Endothelial cell of umbilical vein (primary cell): ENCODE measurements around the gene RNF4. TPM values are rescaled to one million over a fixed set of nuclear protein-coding genes. Genes with fewer than 3 reads are reported as not detected.
A peak's percentile ranks its signal among the peaks of the same experiment; 100 is the strongest.

ENCODE experiments used
- BruUV-seq: library from RNA; stranded (reverse); fragments of 400-500 nt; replicated peaks from 2 replicates; lab custom pipeline; 2021; lab: Mats Ljungman, UMichigan
- CTCF ChIA-PET: fragments of 300-600, 350-600 bp; sonication (Branson Sonifier 250); formaldehyde crosslinking; loops from one replicate; lab custom pipeline; 2021; ENCODE audit warnings: antibody characterized with exemption, inconsistent platforms; lab: Charles Lee
- POLR2A ChIA-PET: fragments of 300-600, 350-600 bp; sonication (Branson Sonifier 250); formaldehyde crosslinking; loops from one replicate; lab custom pipeline; 2021; ENCODE audit warnings: antibody characterized with exemption, inconsistent platforms; lab: Charles Lee
- DNase-seq: peaks from one replicate; pipeline ENCODE4 v3.0.0-alpha.2; 2011; ENCODE audit warnings: low read depth, low spot score
- FAIRE-seq: peaks from 2 replicates; lab custom pipeline; 2011; peaks lifted over from hg19 to GRCh38; lab: Jason Lieb, UNC
- H2AFZ ChIP-seq: 2 replicates; pipeline ENCODE4 v1.6.0; 2012; ENCODE audit warnings: low read depth, low read length, control low read depth, inconsistent platforms
- H3K27ac ChIP-seq: 2 replicates; pipeline ENCODE4 v1.5.1; 2011; ENCODE audit warnings: low read depth, mild to moderate bottlenecking, control low read depth, low read length, moderate library complexity; ENCODE audit not compliant: insufficient read depth
- H3K27me3 ChIP-seq, 2 experiments: 2 replicates each; pipeline versions ENCODE4 v1.6.0 to v1.6.1; 2011; ENCODE audit warnings: low read length in 2 of 2, mixed read lengths in 1 of 2; ENCODE audit not compliant: control insufficient read depth in 2 of 2, insufficient read depth in 2 of 2
- H3K36me3 ChIP-seq, 2 experiments: 2 replicates in 1 of 2; 3 replicates in 1 of 2; pipeline ENCODE4 v1.5.1; 2011; ENCODE audit warnings: low read length in 2 of 2, mild to moderate bottlenecking in 1 of 2, moderate library complexity in 1 of 2; ENCODE audit not compliant: control insufficient read depth in 2 of 2, insufficient read depth in 2 of 2; ENCODE audit errors: extremely low read depth in 1 of 2
- H3K4me1 ChIP-seq: 3 replicates; pipeline ENCODE4 v1.5.1; 2011; ENCODE audit warnings: mild to moderate bottlenecking, low read length; ENCODE audit not compliant: control insufficient read depth, insufficient read depth; ENCODE audit errors: extremely low read depth
- H3K4me2 ChIP-seq: 2 replicates; pipeline ENCODE4 v1.6.1; 2011; ENCODE audit warnings: low read length, control low read depth, mixed read lengths; ENCODE audit not compliant: insufficient read depth
- H3K4me3 ChIP-seq, 3 experiments: fragments of 200-600 bp in 1 of 3; sonication (generic), shearing (Covaris generic) in 1 of 3; replicated peaks in 1 of 3; 2 replicates each; pipeline ENCODE4 v1.5.1; 2011 to 2016; ENCODE audit warnings: control low read depth in 3 of 3, low read length in 3 of 3, mild to moderate bottlenecking in 2 of 3, inconsistent platforms in 1 of 3, low read depth in 1 of 3, moderate library complexity in 1 of 3; ENCODE audit not compliant: insufficient read depth in 1 of 3
- H3K79me2 ChIP-seq: 2 replicates; pipeline ENCODE4 v1.6.0; 2012; ENCODE audit warnings: low read length, inconsistent platforms; ENCODE audit not compliant: control insufficient read depth, insufficient read depth
- H3K9ac ChIP-seq: replicated peaks from 2 replicates; pipeline ENCODE3; 2011; ENCODE audit warnings: low read length, control low read depth; ENCODE audit not compliant: insufficient read depth; ENCODE audit errors: extremely low read depth
- H3K9me1 ChIP-seq: replicated peaks from 3 replicates; pipeline ENCODE4 v1.6.0; 2011; ENCODE audit warnings: mild to moderate bottlenecking, low read length; ENCODE audit not compliant: control insufficient read depth, insufficient read depth; ENCODE audit errors: extremely low read depth
- H3K9me3 ChIP-seq: replicated peaks from 2 replicates; pipeline ENCODE4 v1.5.1; 2012; ENCODE audit warnings: low read length, inconsistent platforms; ENCODE audit not compliant: control insufficient read depth, insufficient read depth
- H4K20me1 ChIP-seq: replicated peaks from 2 replicates; pipeline ENCODE3; 2011; ENCODE audit warnings: mild to moderate bottlenecking, low read length; ENCODE audit not compliant: control insufficient read depth, insufficient read depth; ENCODE audit errors: extremely low read depth
- CTCF ChIP-seq, 2 donors: IDR thresholded peaks; 1 replicate in 1 of 2; 2 replicates in 1 of 2; pipeline ENCODE4 v1.5.1; 2011; ENCODE audit warnings: low read length in 2 of 2, mild to moderate bottlenecking in 2 of 2, moderate library complexity in 2 of 2, control low read depth in 1 of 2, inconsistent platforms in 1 of 2, low read depth in 1 of 2; ENCODE audit not compliant: insufficient read depth in 1 of 2; ENCODE audit errors: extremely low read depth in 1 of 2
- EZH2 ChIP-seq: IDR thresholded peaks from 2 replicates; pipeline ENCODE4 v1.6.1; 2012; ENCODE audit warnings: borderline replicate concordance, low read depth, mild to moderate bottlenecking, moderate library complexity, low read length, inconsistent platforms; ENCODE audit not compliant: severe bottlenecking
- FOS ChIP-seq: IDR thresholded peaks from 2 replicates; pipeline ENCODE4 v1.6.1; 2011; ENCODE audit warnings: mild to moderate bottlenecking, low read length, moderate library complexity, borderline replicate concordance; ENCODE audit not compliant: insufficient read depth
- GATA2 ChIP-seq: IDR thresholded peaks from 2 replicates; pipeline ENCODE4 v1.7.0; 2011; ENCODE audit warnings: low read depth, mild to moderate bottlenecking, moderate library complexity, mixed read lengths, low read length; ENCODE audit not compliant: insufficient read length, insufficient read depth
- JUN ChIP-seq: IDR thresholded peaks from 2 replicates; pipeline ENCODE4 v1.6.1; 2011; ENCODE audit warnings: borderline replicate concordance, low read depth; ENCODE audit not compliant: insufficient read length, insufficient read depth
- MAX ChIP-seq: IDR thresholded peaks from 2 replicates; pipeline ENCODE4 v1.6.1; 2011; ENCODE audit not compliant: insufficient read depth, insufficient read length
- MYC ChIP-seq: IDR thresholded peaks from one replicate; pipeline ENCODE4 v1.6.1; 2011; ENCODE audit warnings: mild to moderate bottlenecking, low read depth, low read length
- POLR2A ChIP-seq: IDR thresholded peaks from 2 replicates; pipeline ENCODE4 v1.6.1; 2012; ENCODE audit warnings: low read depth, mild to moderate bottlenecking, control low read depth, low read length
- POLR2AphosphoS5 ChIP-seq: IDR thresholded peaks from 2 replicates; pipeline ENCODE4 v1.6.1; 2012; ENCODE audit warnings: low read depth, mild to moderate bottlenecking, control low read depth, low read length, moderate library complexity; ENCODE audit not compliant: insufficient read depth
- dilution Hi-C: fragments of 300-500 bp; cut with MboI; formaldehyde crosslinking; loops from one replicate; pipeline ENCODE4 v1.15.0; 2019; ENCODE audit warnings: low sequenced_read_pairs; ENCODE audit not compliant: extremely low pct_ligation_motif_present
- intact Hi-C: fragments of 100-400 bp; cut with micrococcal nuclease; formaldehyde crosslinking; loops from one replicate; pipeline ENCODE4 v1.10.0; 2022
- polyA plus RNA-seq, 4 experiments: library from polyadenylated mRNA; depleted of rRNA in 3 of 4; stranded (reverse) in 3 of 4; unstranded in 1 of 4; fragments of >200 nt; gene quantifications; 2 replicates each; pipeline versions ENCODE4 v1.2.1 to v1.2.3, GENCODE V29; 2011 to 2012; ENCODE audit warnings: missing spikeins in 1 of 4
- total RNA-seq: library from RNA; stranded (reverse); gene quantifications from 2 replicates; pipeline ENCODE4 v1.2.3, GENCODE V29; 2021

The RNF4 gene
- total and polyA plus RNA-seq, 2 donors (not counting 3 experiments of a cell fraction or from before 2014, with no cell fraction given), result 64.3 to 71.4 TPM

GRCh38 chr4:2489841-2490552 is 21.1 kb downstream of the RNF4 start:
- FAIRE-seq (peak; percentile 68), DNase-seq (peak; percentile 39)
- dilution Hi-C loops (no loop called here), intact Hi-C loops (no loop called here)
- H4K20me1 ChIP-seq, result peaks cover 15% of the 10 kb centered on the region
- TF ChIP-seq JUN (peak; percentile 17), MYC (no peak), POLR2AphosphoS5 (peak; percentile 49), FOS (peak; percentile 70), POLR2A (no peak), GATA2 (no peak), CTCF (IDR thresholded peaks at IDR 0.05; ENCODE audit: extremely low read depth in 1 of 2, insufficient read depth in 1 of 2, low read depth in 1 of 2, low read length in 2 of 2) (no peak), MAX (no peak), EZH2 (no peak)
- no peak overlapping the region for H3K27ac ChIP-seq
- peak overlapping the region; percentile 5 for H3K4me2 ChIP-seq
- no peak overlapping the region for H3K4me3 ChIP-seq
- peaks cover 89% of the 10 kb centered on the region for H3K79me2 ChIP-seq
- H3K27me3 ChIP-seq, result no peaks in the 10 kb centered on the region
- BruUV-seq, result no TSS peak
- H3K9ac ChIP-seq, result no peak overlapping the region
- H3K9me1 ChIP-seq, result no peaks in the 10 kb centered on the region
- POLR2A ChIA-PET, result no interaction called here
- peaks cover 37% of the 10 kb centered on the region for H3K4me1 ChIP-seq
- no peak overlapping the region for H2AFZ ChIP-seq
- no peaks in the 10 kb centered on the region for H3K9me3 ChIP-seq
- CTCF ChIA-PET, result interaction anchor here (1.9 kb wide), 1 partner anchor 270 kb away, joined by 9 read pairs; no protein-coding TSS in a partner anchor
- peaks cover 8 to 10% of the 10 kb centered on the region in 2 experiments for H3K36me3 ChIP-seq
